Putamen (tissue), 1 donor: ENCODE measurements around the gene TRMT10A.

ENCODE experiments used
- DNase-seq: peaks from one replicate; pipeline ENCODE4 v3.0.0-alpha.2; 2016; ENCODE audit warnings: low spot score

TRMT10A gene, protein sequence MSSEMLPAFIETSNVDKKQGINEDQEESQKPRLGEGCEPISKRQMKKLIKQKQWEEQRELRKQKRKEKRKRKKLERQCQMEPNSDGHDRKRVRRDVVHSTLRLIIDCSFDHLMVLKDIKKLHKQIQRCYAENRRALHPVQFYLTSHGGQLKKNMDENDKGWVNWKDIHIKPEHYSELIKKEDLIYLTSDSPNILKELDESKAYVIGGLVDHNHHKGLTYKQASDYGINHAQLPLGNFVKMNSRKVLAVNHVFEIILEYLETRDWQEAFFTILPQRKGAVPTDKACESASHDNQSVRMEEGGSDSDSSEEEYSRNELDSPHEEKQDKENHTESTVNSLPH

DNA sequence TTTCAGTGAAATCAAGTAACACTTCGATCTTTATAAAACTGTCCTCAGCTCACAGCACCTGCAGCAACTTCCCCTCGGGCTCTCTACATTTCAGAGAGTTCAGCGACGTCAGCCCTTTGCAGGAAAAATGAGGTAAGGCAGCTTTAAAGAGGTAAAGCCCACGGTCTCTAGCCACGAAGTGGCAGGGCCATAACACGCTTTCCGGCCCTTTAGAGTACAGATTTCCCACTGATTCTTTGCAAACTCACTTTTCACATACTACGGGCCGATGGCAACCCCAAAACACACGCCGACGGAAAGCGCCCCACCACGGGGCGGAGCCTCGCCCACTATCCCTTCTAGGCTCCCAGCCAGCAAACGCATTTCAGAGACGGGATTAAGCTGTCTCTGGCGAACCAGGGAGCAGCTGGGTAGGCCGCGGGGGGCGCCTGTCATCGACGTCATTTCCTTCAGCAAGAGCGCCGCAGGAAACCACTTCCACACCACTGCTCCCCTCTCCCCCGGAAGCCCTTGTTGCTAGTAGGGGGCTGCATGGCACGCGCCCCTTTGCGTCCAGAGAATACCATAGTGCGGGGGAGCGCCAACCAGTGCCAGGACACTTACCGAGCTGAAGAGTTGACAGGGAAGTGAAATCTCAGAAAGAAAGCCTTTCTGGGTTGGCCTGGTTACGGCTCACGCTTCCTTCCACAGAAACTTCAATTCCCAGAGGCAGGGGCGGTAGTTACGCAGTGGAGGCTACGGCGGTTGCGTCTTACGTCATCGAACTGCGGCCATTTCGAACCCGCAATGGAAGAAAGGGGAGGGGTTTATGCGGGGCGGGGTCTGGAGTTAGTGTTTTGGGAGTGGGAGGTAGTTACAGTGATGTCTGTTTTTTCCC, at the start of gene TRMT10A:
Gene TRMT10A (minus strand): TSS at position 730 of the 877 bp plus-strand sequence. CDS start 4,701 bp downstream, outside the sequence.
- DNase-seq: peak; percentile 99

GRCh38 chr4:99612704-99613103, 48.9 kb upstream of the TRMT10A start:
- no peak for DNase-seq

DNA sequence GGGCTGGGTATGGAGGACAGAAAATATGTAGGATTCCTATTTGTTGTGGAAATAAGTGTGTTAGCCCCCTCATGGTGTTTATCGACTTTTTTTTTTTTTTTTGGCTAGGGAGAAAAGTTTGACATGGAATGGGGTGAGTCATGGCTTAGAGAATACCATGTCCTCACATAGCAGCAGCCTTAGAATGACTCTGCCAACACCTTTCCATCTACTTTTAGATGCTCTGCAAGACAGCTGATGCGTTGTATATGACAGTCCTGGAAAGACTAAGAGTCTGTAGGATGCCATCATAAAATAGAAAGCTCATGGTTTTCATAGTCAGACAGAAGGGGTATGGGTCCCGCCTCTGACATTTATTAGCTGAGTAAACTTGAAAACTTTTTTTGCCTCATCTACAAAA, 48.4 kb upstream of the TRMT10A start:
- DNase-seq: no peak

DNA sequence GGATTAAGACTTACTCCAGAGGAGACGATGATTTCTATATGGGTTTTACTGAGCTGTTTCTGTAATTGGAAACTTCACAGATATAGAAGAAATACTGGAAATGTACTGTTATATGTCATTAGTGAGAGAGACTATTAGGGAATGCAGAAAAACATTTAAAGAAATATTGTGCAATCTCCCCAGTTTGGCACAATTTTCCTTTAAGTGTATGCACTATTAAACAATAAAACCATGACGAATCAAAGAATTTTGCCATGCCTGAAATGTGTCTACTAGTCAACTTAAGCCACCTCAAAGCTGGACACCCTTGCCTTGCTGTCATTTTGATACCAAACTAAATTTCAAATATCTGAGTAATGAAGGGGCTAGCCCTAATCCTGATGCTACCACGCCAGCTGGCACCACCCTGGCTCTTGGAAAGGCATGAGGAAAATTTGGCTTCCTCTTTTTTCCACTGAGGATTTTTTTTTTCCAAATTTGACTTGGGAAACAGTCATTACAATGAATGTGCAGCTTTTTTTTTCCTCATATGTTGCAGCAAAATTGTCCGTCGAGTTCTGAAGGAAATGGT, 46.9 kb upstream of the TRMT10A start:
- DNase-seq: no peak

DNA sequence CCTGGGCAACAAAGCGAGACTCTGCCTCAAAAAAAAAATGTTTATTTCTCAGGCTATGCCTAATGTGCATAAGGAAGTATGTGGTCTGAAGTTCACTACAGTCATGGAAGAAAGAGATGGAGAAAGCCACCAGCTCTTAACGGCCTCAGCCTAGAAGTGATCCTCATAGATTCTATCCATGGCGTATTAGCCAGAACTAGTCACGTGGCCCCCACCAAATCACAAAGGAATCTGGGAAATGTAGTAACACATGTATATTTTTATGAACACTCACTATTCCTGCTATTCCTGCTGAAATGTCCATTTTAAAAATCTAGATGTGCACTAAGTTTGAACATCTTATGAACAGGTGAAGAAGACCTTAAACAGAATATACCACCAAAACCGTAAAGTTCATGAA, 44.6 kb upstream of the TRMT10A start:
- no peak for DNase-seq

GRCh38 chr4:99606716-99607115, 42.9 kb upstream of the TRMT10A start:
- DNase-seq: no peak

DNA sequence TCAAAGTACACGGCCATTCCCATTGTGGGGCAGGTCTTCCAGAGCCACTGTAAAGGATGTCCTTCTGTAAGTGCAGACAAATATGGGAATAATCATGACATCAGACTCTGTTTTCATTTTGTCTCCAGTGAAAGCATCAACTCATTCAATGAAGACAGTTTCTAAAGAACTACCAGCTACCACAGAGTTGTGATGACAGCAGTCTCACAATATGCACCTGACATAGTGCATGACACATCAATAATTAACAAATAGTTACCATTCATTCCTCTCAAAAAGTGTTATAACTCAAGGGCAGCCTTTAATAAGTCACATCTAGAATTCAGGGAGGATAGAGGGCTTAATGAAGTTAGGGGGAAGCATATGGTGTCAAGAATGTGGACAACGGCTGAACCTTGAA, 31.0 kb upstream of the TRMT10A start:
- DNase-seq: no peak

GRCh38 chr4:99593781-99594641, 30.2 kb upstream of the TRMT10A start:
- peak; percentile 15 for DNase-seq

DNA sequence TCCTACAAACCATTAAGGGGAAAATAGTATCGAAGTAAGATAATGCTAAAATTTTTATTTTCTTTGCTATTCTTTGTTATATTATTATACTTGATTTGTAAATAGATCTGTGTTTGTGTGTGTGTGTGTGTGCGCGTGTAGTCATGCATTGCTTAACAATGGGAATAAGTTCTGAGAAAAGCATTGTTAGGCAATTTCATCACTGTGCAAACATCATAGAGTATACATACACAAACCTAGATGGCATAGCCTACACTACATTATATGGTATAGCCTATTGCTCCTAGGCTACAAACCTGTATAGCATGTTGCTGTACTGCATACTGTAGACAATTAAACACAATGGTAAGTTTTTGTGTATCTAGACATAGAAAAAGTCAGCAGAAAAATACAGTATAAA, 27.9 kb upstream of the TRMT10A start:
- no peak for DNase-seq

DNA sequence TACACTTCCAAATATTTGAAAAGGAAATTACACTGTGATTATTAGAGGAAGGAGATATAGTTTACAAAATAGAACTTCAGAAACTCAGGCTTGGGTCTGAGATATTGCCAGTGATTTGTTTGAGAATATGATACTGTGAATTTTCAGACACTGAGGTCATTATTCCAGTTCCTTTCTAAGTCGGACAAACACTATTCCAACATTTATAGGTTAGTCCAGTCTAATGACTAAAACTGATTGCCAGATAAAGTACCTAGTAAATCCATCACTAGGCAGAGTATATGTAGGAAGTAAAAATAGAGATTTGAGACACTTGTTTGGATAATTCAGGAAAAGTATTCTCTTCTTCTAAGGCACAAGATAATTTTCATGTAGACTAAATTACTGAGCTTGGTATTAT, 24.0 kb upstream of the TRMT10A start:
- DNase-seq: no peak

DNA sequence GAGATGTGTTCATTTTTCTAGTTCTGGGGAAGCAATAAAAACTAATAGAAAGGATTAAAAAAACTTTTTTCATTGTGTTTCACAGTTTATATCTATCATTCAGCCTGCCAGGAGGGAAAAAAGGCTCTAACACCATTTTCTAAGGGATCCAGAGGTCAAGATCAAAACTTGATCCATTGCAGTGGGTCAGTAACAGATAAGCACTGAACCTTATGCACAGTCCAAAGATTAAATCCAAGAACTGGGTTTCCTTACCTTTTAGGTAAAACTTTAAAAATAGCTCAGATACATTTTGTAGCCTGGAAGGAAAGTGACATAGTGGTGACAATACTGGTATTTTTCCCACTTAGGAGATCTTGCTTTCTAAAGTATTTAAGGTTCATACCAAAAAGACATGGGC, 23.5 kb upstream of the TRMT10A start:
- no peak for DNase-seq

GRCh38 chr4:99586797-99587196, 23.0 kb upstream of the TRMT10A start:
- no peak for DNase-seq

GRCh38 chr4:99586322-99586721, 22.5 kb upstream of the TRMT10A start:
- DNase-seq: no peak

GRCh38 chr4:99585516-99585915, 21.7 kb upstream of the TRMT10A start:
- no peak for DNase-seq

DNA sequence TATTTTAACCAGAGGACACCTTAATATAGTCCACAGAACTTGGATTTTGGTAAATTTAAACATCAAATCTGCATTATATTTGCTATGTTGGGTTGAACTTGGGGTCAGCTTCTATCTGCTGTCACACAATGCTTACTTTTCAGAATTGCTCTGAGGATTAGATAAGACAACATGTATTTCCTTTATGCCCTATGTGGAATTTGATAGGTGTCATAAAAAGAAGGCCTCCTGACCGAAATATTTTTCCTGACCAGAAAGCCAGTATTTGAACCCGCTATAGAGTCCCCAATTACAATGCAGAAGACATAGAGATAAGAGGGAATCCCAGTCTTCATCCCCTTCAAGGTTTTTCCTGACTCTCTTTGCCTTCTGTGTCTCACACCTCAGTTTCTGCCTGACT, 14.9 kb upstream of the TRMT10A start:
- DNase-seq: no peak

DNA sequence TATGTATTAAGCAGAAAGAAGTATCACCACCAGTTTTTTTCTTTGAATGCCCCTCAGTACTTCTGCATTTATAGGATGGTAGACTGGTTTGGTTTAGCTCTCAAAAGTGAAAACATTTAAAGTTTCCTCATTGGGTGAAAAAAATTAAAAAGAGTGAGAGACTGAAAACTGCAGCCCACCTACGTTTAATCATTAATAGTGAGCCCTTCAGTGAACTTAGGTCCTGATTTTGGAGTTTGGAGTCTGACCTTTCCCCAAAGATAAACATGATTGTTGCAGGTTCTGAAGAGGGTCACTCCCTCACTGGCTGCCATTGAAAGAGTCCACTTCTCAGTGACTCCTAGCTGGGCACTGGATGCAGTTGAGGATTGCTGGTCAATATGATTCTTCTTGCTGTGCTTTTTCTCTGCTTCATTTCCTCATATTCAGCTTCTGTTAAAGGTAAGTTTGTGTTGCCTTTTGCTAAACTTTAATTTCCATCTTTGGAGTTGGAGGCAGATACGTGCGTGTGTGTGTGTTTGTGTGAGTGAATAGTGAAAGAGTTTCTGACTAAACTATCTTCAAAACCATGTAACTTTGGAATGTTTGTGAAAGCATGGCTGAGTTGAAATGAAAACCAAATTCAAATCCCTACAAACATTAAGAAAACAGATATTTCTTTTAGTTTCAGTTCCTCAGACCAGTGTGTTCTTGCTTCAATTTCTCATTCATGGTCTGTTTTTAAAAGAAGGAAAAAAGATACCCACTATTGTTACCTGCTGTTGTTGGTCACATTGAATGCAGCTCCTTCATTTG, 10.9 kb upstream of the TRMT10A start, which contains the start of gene MTTP:
Gene MTTP (plus strand): TSS at position 295 of the 795 bp plus-strand sequence. CDS start 86 bp downstream, at position 381.
- DNase-seq: no peak

GRCh38 chr4:99573735-99574368, 10.0 kb upstream of the TRMT10A start:
- DNase-seq: no peak

GRCh38 chr4:99572527-99573240, 8.8 kb upstream of the TRMT10A start:
- DNase-seq: no peak

- no peak for DNase-seq
Observed at GRCh38 chr4:99571883-99572282, 8.0 kb upstream of the TRMT10A start.

GRCh38 chr4:99564921-99565320, 1.1 kb upstream of the TRMT10A start:
- DNase-seq: peak; percentile 5
